OCI-LY7 (cell line): ENCODE measurements around the gene PHKB. TPM values are rescaled to one million over a fixed set of nuclear protein-coding genes. Genes with fewer than 3 reads are reported as not detected.

ENCODE experiments used
- BruUV-seq: library from RNA; stranded (reverse); fragments of 400-500 nt; replicated peaks from 2 replicates; lab custom pipeline; 2021; lab: Mats Ljungman, UMichigan
- CTCF ChIA-PET: fragments of 300-600 bp; sonication (Branson Sonifier 250); formaldehyde crosslinking; loops from one replicate; lab custom pipeline; 2022; ENCODE audit warnings: antibody characterized with exemption; ENCODE audit not compliant: unreplicated experiment; lab: Charles Lee
- POLR2A ChIA-PET: fragments of 300-600 bp; sonication (Branson Sonifier 250); formaldehyde crosslinking; loops from one replicate; lab custom pipeline; 2022; ENCODE audit warnings: antibody characterized with exemption; lab: Charles Lee
- DNase-seq: peaks from one replicate; pipeline ENCODE4 v3.0.0-alpha.2; 2015; ENCODE audit warnings: low spot score
- H2AFZ ChIP-seq: fragments of 200-600 bp; sonication (generic), shearing (Covaris generic); 2 replicates; pipeline ENCODE4 v1.6.1; 2014; ENCODE audit warnings: mild to moderate bottlenecking, antibody characterized with exemption, low read length, moderate library complexity
- H3K27ac ChIP-seq: fragments of 200-600 bp; sonication (generic); 2 replicates; pipeline ENCODE4 v1.5.1; 2014; ENCODE audit warnings: mixed run types, low read depth, mild to moderate bottlenecking, moderate library complexity, low read length, inconsistent platforms; ENCODE audit not compliant: poor library complexity, severe bottlenecking
- H3K36me3 ChIP-seq: fragments of 200-600 bp; sonication (generic); 2 replicates; pipeline ENCODE4 v1.6.1; 2014; ENCODE audit warnings: mild to moderate bottlenecking, antibody characterized with exemption, low read length, moderate library complexity, mixed read lengths; ENCODE audit not compliant: insufficient read depth
- H3K4me1 ChIP-seq: fragments of 200-600 bp; sonication (generic); 2 replicates; pipeline ENCODE4 v1.5.1; 2014; ENCODE audit warnings: mild to moderate bottlenecking, low read length; ENCODE audit not compliant: insufficient read depth, poor library complexity, severe bottlenecking
- H3K4me2 ChIP-seq: fragments of 200-600 bp; sonication (generic); 2 replicates; pipeline ENCODE4 v1.6.1; 2014; ENCODE audit warnings: mild to moderate bottlenecking, low read length
- H3K4me3 ChIP-seq: fragments of 200-600 bp; sonication (generic); 2 replicates; pipeline ENCODE4 v1.5.1; 2014; ENCODE audit warnings: mild to moderate bottlenecking, low read depth, low read length; ENCODE audit not compliant: poor library complexity, severe bottlenecking
- H3K79me2 ChIP-seq: fragments of 200-600 bp; sonication (generic); 2 replicates; pipeline ENCODE4 v1.6.1; 2016; ENCODE audit warnings: low read depth, mild to moderate bottlenecking, low read length, moderate library complexity, mixed read lengths; ENCODE audit not compliant: insufficient read depth
- H3K9me2 ChIP-seq: fragments of 200-600 bp; sonication (generic); 2 replicates; pipeline ENCODE4 v1.6.1; 2016; ENCODE audit warnings: mild to moderate bottlenecking, low read length, mixed read lengths; ENCODE audit not compliant: insufficient read depth
- H3K9me3 ChIP-seq: fragments of 200-600 bp; sonication (generic); 2 replicates; pipeline ENCODE4 v1.6.1; 2014; ENCODE audit warnings: mild to moderate bottlenecking, mixed run types, low read length, mixed read lengths
- H4K20me1 ChIP-seq: fragments of 200-600 bp; sonication (generic); 2 replicates; pipeline ENCODE4 v1.6.1; 2014; ENCODE audit warnings: mild to moderate bottlenecking, antibody characterized with exemption, low read length, moderate library complexity, mixed read lengths; ENCODE audit not compliant: insufficient read depth
- EZH2phosphoT487 ChIP-seq: fragments of 200-600 bp; sonication (generic); IDR thresholded peaks from 2 replicates; pipeline ENCODE4 v1.6.1; 2018; ENCODE audit warnings: low read depth, borderline replicate concordance, mild to moderate bottlenecking, mixed run types, antibody characterized with exemption, low read length, moderate library complexity, mixed read lengths
- intact Hi-C: fragments of 100-400 bp; cut with micrococcal nuclease; formaldehyde crosslinking; loops from one replicate; pipeline ENCODE4 v1.10.0; 2022; ENCODE audit not compliant: unreplicated experiment
- total RNA-seq, 2 experiments: library from RNA; depleted of rRNA in 1 of 2; stranded (reverse); fragments of >200 nt in 1 of 2; shearing (Covaris generic) in 1 of 2; gene quantifications; 2 replicates each; pipeline ENCODE4 v1.2.3, GENCODE V29; 2014 to 2022
- TF ChIP-seq, protein P1 (sequence below): fragments of 200-600 bp; sonication (generic); conservative IDR thresholded peaks from 2 replicates; pipeline ENCODE4 v1.5.1; 2014; ENCODE audit warnings: mild to moderate bottlenecking, antibody characterized with exemption, low read length, moderate library complexity, mixed read lengths

The PHKB gene
- total RNA-seq, 2 experiments from 2014 or later: 56.9 to 93.1 TPM

DNA sequence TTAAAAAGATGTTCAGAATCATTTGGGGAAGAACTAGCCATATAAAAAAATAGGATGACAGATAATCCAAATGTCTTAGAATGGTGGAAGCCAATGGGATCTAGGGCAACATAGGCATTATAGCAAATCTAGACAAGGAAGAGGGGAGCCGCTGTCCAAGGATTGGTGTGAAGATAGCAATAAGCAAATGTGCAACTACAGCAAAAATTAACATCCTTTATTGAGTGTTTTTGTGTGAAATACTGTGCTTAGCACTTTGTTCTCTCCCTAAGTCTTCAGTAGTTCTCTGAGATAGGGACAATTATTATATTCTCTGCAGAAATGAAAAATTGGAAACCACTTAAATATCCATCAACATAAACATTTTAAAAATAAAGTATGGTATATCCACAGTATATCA is 177.0 kb downstream of the PHKB start:
- intact Hi-C loops: no loop called here
- Histone ChIP-seq H3K79me2 (no peaks in the 10 kb centered on the region), H2AFZ (no peak overlapping the region), H3K4me3 (no peak overlapping the region), H3K4me1 (no peaks in the 10 kb centered on the region), H4K20me1 (no peaks in the 10 kb centered on the region), H3K4me2 (no peak overlapping the region), H3K36me3 (peaks cover 48% of the 10 kb centered on the region), H3K9me2 (no peaks in the 10 kb centered on the region), H3K27ac (no peak overlapping the region), H3K9me3 (no peaks in the 10 kb centered on the region)
- ChIA-PET POLR2A (no interaction called here), CTCF (no interaction called here)
- no TSS peak for BruUV-seq
- no peak for DNase-seq
- TF ChIP-seq EZH2phosphoT487: no peak
- TF ChIP-seq, protein P1, sequence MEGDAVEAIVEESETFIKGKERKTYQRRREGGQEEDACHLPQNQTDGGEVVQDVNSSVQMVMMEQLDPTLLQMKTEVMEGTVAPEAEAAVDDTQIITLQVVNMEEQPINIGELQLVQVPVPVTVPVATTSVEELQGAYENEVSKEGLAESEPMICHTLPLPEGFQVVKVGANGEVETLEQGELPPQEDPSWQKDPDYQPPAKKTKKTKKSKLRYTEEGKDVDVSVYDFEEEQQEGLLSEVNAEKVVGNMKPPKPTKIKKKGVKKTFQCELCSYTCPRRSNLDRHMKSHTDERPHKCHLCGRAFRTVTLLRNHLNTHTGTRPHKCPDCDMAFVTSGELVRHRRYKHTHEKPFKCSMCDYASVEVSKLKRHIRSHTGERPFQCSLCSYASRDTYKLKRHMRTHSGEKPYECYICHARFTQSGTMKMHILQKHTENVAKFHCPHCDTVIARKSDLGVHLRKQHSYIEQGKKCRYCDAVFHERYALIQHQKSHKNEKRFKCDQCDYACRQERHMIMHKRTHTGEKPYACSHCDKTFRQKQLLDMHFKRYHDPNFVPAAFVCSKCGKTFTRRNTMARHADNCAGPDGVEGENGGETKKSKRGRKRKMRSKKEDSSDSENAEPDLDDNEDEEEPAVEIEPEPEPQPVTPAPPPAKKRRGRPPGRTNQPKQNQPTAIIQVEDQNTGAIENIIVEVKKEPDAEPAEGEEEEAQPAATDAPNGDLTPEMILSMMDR: no peak

- no peaks in the 10 kb centered on the region for H4K20me1 ChIP-seq
- DNase-seq: no peak
- H3K9me3 ChIP-seq: no peaks in the 10 kb centered on the region
- H3K4me2 ChIP-seq: no peak overlapping the region
- no peaks in the 10 kb centered on the region for H3K79me2 ChIP-seq
- no peak overlapping the region for H3K4me3 ChIP-seq
- H3K27ac ChIP-seq: no peak overlapping the region
- CTCF ChIA-PET: no interaction called here
- intact Hi-C loops: no loop called here
- H3K36me3 ChIP-seq: peaks cover 46% of the 10 kb centered on the region
- BruUV-seq: no TSS peak
- no peak for TF ChIP-seq EZH2phosphoT487
- TF ChIP-seq, protein P1: no peak
- no peaks in the 10 kb centered on the region for H3K4me1 ChIP-seq
- POLR2A ChIA-PET: no interaction called here
- no peak overlapping the region for H2AFZ ChIP-seq
- H3K9me2 ChIP-seq: no peaks in the 10 kb centered on the region
These were observed 179.5 kb downstream of the PHKB start for GRCh38 chr16:47640661-47641060.

- ChIA-PET CTCF (no interaction called here), POLR2A (interaction anchor here (1.0 to 1.2 kb wide), 3 partner anchors 10 to 29 kb away, joined by 3 read pairs; no protein-coding TSS in a partner anchor)
- no peak for DNase-seq
- Histone ChIP-seq H3K4me1 (no peaks in the 10 kb centered on the region), H3K4me3 (no peak overlapping the region), H2AFZ (no peak overlapping the region), H3K27ac (no peak overlapping the region), H3K9me2 (no peaks in the 10 kb centered on the region), H3K9me3 (no peaks in the 10 kb centered on the region), H3K36me3 (peaks cover 33% of the 10 kb centered on the region), H3K79me2 (no peaks in the 10 kb centered on the region), H4K20me1 (no peaks in the 10 kb centered on the region), H3K4me2 (no peak overlapping the region)
- no peak for TF ChIP-seq EZH2phosphoT487
- TF ChIP-seq, protein P1: no peak
- BruUV-seq: no TSS peak
- intact Hi-C loops: no loop called here
These were observed 182.3 kb downstream of the PHKB start for GRCh38 chr16:47643323-47644000.
